Loucy (cell line): ENCODE results near the gene WWOX.

Source experiments
- H2AFZ ChIP-seq: fragments of 200-600 bp; sonication (generic); 2 replicates; pipeline ENCODE4 v1.6.0; 2016; ENCODE audit warnings: antibody characterized with exemption, mild to moderate bottlenecking, low read length, moderate library complexity
- H3F3A ChIP-seq: fragments of 200-600 bp; 2 replicates; pipeline ENCODE4 v1.6.0; 2016; ENCODE audit warnings: antibody characterized with exemption, low read depth, mild to moderate bottlenecking
- H3K27me3 ChIP-seq: fragments of 200-600 bp; sonication (generic); 2 replicates; pipeline ENCODE4 v1.6.1; 2014; ENCODE audit warnings: low read length, mild to moderate bottlenecking; ENCODE audit not compliant: insufficient read depth, poor library complexity, severe bottlenecking
- H3K36me3 ChIP-seq: fragments of 200-600 bp; sonication (generic); 2 replicates; pipeline ENCODE4 v1.6.1; 2016; ENCODE audit warnings: low read length; ENCODE audit not compliant: insufficient read depth
- H3K4me1 ChIP-seq: fragments of 200-600 bp; sonication (generic); 2 replicates; pipeline ENCODE4 v1.5.1; 2014; ENCODE audit warnings: low read length, mild to moderate bottlenecking; ENCODE audit not compliant: insufficient read depth, poor library complexity, severe bottlenecking
- H3K4me2 ChIP-seq: fragments of 200-600 bp; sonication (generic); 2 replicates; pipeline ENCODE4 v1.6.0; 2014; ENCODE audit warnings: antibody characterized with exemption, low read length, low read depth, mild to moderate bottlenecking; ENCODE audit not compliant: poor library complexity, severe bottlenecking
- H3K4me3 ChIP-seq: fragments of 200-600 bp; sonication (generic); 2 replicates; pipeline ENCODE4 v1.5.1; 2014; ENCODE audit warnings: low read length, mild to moderate bottlenecking, mixed read lengths; ENCODE audit not compliant: poor library complexity, severe bottlenecking
- H3K79me2 ChIP-seq: fragments of 200-600 bp; sonication (generic); 2 replicates; pipeline ENCODE4 v1.6.1; 2014; ENCODE audit warnings: low read length; ENCODE audit not compliant: insufficient read depth
- H3K9ac ChIP-seq: fragments of 200-600 bp; sonication (generic); 2 replicates; pipeline ENCODE4 v1.6.0; 2014; ENCODE audit warnings: mild to moderate bottlenecking, low read depth, low read length, moderate library complexity; ENCODE audit not compliant: poor library complexity, severe bottlenecking
- H3K9me2 ChIP-seq: fragments of 200-600 bp; sonication (generic); replicated peaks from 2 replicates; pipeline ENCODE4 v1.6.1; 2016; ENCODE audit warnings: low read depth, low read length, mixed read lengths
- H3K9me3 ChIP-seq: fragments of 200-600 bp; sonication (generic); 2 replicates; pipeline ENCODE4 v1.6.1; 2014; ENCODE audit warnings: mild to moderate bottlenecking, antibody characterized with exemption, low read length, low read depth; ENCODE audit not compliant: insufficient read depth
- H4K20me1 ChIP-seq: fragments of 200-600 bp; sonication (generic); 2 replicates; pipeline ENCODE4 v1.6.0; 2014; ENCODE audit warnings: antibody characterized with exemption, low read length, mild to moderate bottlenecking; ENCODE audit not compliant: insufficient read depth, poor library complexity, severe bottlenecking
- CTCF ChIP-seq: fragments of 200-600 bp; sonication (generic); conservative IDR thresholded peaks from 2 replicates; pipeline ENCODE4 v1.5.1; 2014; ENCODE audit warnings: mild to moderate bottlenecking, antibody characterized with exemption, low read length
- EZH2phosphoT487 ChIP-seq: fragments of 200-600 bp; IDR thresholded peaks from 2 replicates; pipeline ENCODE4 v1.6.1; 2018; ENCODE audit warnings: antibody characterized with exemption, mild to moderate bottlenecking, moderate library complexity, borderline replicate concordance

The WWOX gene

GRCh38 chr16:78516006-78516736 lies 416.7 kb downstream of the WWOX start:
- no peak for TF ChIP-seq EZH2phosphoT487
- no peak for TF ChIP-seq CTCF
- no peaks in the 10 kb centered on the region for H3K9me3 ChIP-seq

GRCh38 chr16:78519896-78520295 lies 420.4 kb downstream of the WWOX start:
- no peak overlapping the region for H3K4me3 ChIP-seq
- no peaks in the 10 kb centered on the region for H3F3A ChIP-seq
- H3K9ac ChIP-seq: no peak overlapping the region
- H4K20me1 ChIP-seq: no peaks in the 10 kb centered on the region
- H3K36me3 ChIP-seq: no peaks in the 10 kb centered on the region
- no peak overlapping the region for H2AFZ ChIP-seq
- no peaks in the 10 kb centered on the region for H3K9me3 ChIP-seq
- no peaks in the 10 kb centered on the region for H3K4me1 ChIP-seq
- no peak overlapping the region for H3K4me2 ChIP-seq
- no peak for TF ChIP-seq CTCF
- TF ChIP-seq EZH2phosphoT487: no peak
- H3K9me2 ChIP-seq: no peaks in the 10 kb centered on the region
- H3K27me3 ChIP-seq: no peaks in the 10 kb centered on the region
- no peaks in the 10 kb centered on the region for H3K79me2 ChIP-seq

More at GRCh38 chr16:78516006-78516736, 416.7 kb downstream of the WWOX start:
- Histone ChIP-seq H3F3A (no peaks in the 10 kb centered on the region), H3K9me2 (no peaks in the 10 kb centered on the region), H3K4me3 (no peak overlapping the region), H3K4me1 (no peaks in the 10 kb centered on the region), H3K27me3 (no peaks in the 10 kb centered on the region), H3K79me2 (no peaks in the 10 kb centered on the region), H3K36me3 (no peaks in the 10 kb centered on the region), H3K9ac (no peak overlapping the region), H4K20me1 (no peaks in the 10 kb centered on the region), H3K4me2 (no peak overlapping the region), H2AFZ (no peak overlapping the region)

- TF ChIP-seq CTCF (no peak), EZH2phosphoT487 (no peak)
- H4K20me1 ChIP-seq: no peaks in the 10 kb centered on the region
- H3K4me3 ChIP-seq: no peak overlapping the region
- no peaks in the 10 kb centered on the region for H3K27me3 ChIP-seq
- H3K79me2 ChIP-seq: no peaks in the 10 kb centered on the region
- no peak overlapping the region for H2AFZ ChIP-seq
- H3K4me1 ChIP-seq: no peaks in the 10 kb centered on the region
- H3K9me2 ChIP-seq: no peaks in the 10 kb centered on the region
- no peak overlapping the region for H3K9ac ChIP-seq
- no peaks in the 10 kb centered on the region for H3F3A ChIP-seq
- no peaks in the 10 kb centered on the region for H3K36me3 ChIP-seq
- no peak overlapping the region for H3K4me2 ChIP-seq
- no peaks in the 10 kb centered on the region for H3K9me3 ChIP-seq
These were observed 421.0 kb downstream of the WWOX start for GRCh38 chr16:78520470-78520869.
